K562 (cell line): ENCODE measurements around the gene RFESD. TPM values are rescaled to one million over a fixed set of nuclear protein-coding genes. Genes with fewer than 3 reads are reported as not detected.

Experiments
- MGA ChIP-seq: fragments of 450-650 bp; IDR thresholded peaks from 2 replicates; pipeline ENCODE4 v1.6.1; 2016; ENCODE audit warnings: mild to moderate bottlenecking, moderate library complexity
- polyA plus RNA-seq, 8 experiments: library from polyadenylated mRNA; depleted of rRNA in 4 of 8; stranded (reverse) in 5 of 8; unstranded in 3 of 8; fragments of >200 nt; fragmentation: Nextera tagmentation in 2 of 8; fragmentation: Illumina TruSeq in 1 of 8; extraction: Ambion mirVana in 2 of 8; extraction: Trizol in 1 of 8; gene quantifications; 2 replicates each; pipeline versions ENCODE4 v1.2.1 to v1.2.3, GENCODE V29; 2011 to 2014; ENCODE audit warnings: inconsistent platforms in 1 of 8, missing spikeins in 1 of 8
- total RNA-seq, 7 experiments: library from RNA; depleted of rRNA in 6 of 7; stranded (reverse); fragments of >200 nt in 6 of 7; fragmentation: Illumina TruSeq in 2 of 7; extraction: Trizol in 2 of 7; gene quantifications; 2 replicates each; pipeline versions ENCODE4 v1.2.1 to v1.2.3, GENCODE V29; 2011 to 2021; ENCODE audit warnings: low replicate concordance in 1 of 7

RFESD gene
- total and polyA plus RNA-seq, 9 of the 15 experiments (the other 6 are each of a cell fraction or from before 2014, with no cell fraction given) = 62.3 to 600 (median 140) TPM

GRCh38 chr5:95646226-95646568 lies 380 bp upstream of the RFESD start (continued):
- TF ChIP-seq MGA = 0 out of 2 replicates have a peak, but pooled peaks have one; percentile 59
